DOHH2 (cell line): ENCODE data around the gene OR5K2.

ENCODE experiments used
- H3F3A ChIP-seq: fragments of 200-600 bp; sonication (generic), shearing (Covaris generic); 2 replicates; pipeline ENCODE4 v1.6.0; 2016; ENCODE audit warnings: antibody characterized with exemption, mild to moderate bottlenecking; ENCODE audit not compliant: control insufficient read depth, insufficient read depth
- H3K27ac ChIP-seq: fragments of 200-600 bp; sonication (generic); 2 replicates; pipeline ENCODE4 v1.5.1; 2014; ENCODE audit warnings: low read depth, mild to moderate bottlenecking, low read length, moderate library complexity
- H3K27me3 ChIP-seq: fragments of 200-600 bp; sonication (generic); 2 replicates; pipeline ENCODE4 v1.6.1; 2014; ENCODE audit warnings: mild to moderate bottlenecking, low read length, mixed read lengths; ENCODE audit not compliant: control insufficient read depth
- H3K36me3 ChIP-seq: fragments of 200-600 bp; sonication (generic); 2 replicates; pipeline ENCODE4 v1.6.1; 2014; ENCODE audit warnings: mild to moderate bottlenecking, low read length, moderate library complexity, mixed read lengths; ENCODE audit not compliant: control insufficient read depth
- H3K4me1 ChIP-seq: fragments of 200-600 bp; sonication (generic); 2 replicates; pipeline ENCODE4 v1.6.1; 2014; ENCODE audit warnings: mild to moderate bottlenecking, low read length, mixed read lengths; ENCODE audit not compliant: control insufficient read depth
- H3K4me2 ChIP-seq: fragments of 200-600 bp; sonication (generic); 2 replicates; pipeline ENCODE4 v1.6.0; 2014; ENCODE audit warnings: mild to moderate bottlenecking, low read length, moderate library complexity
- H3K4me3 ChIP-seq: fragments of 200-600 bp; sonication (generic); 2 replicates; pipeline ENCODE4 v1.5.1; 2014; ENCODE audit warnings: mild to moderate bottlenecking, low read length, mixed read lengths
- H3K79me2 ChIP-seq: fragments of 200-600 bp; sonication (generic); 2 replicates; pipeline ENCODE4 v1.6.1; 2014; ENCODE audit warnings: mild to moderate bottlenecking, low read length, mixed read lengths; ENCODE audit not compliant: control insufficient read depth
- H3K9me2 ChIP-seq: fragments of 200-600 bp; sonication (generic); replicated peaks from 2 replicates; pipeline ENCODE4 v1.6.1; 2014; ENCODE audit warnings: mild to moderate bottlenecking, low read length, mixed read lengths; ENCODE audit not compliant: control insufficient read depth
- H3K9me3 ChIP-seq: fragments of 200-600 bp; sonication (generic); 2 replicates; pipeline ENCODE4 v1.6.1; 2014; ENCODE audit warnings: antibody characterized with exemption, low read length, mixed read lengths; ENCODE audit not compliant: control insufficient read depth, insufficient read depth
- H4K20me1 ChIP-seq: fragments of 200-600 bp; sonication (generic); 2 replicates; pipeline ENCODE4 v1.6.0; 2014; ENCODE audit warnings: low read depth, mild to moderate bottlenecking, antibody characterized with exemption, low read length, moderate library complexity; ENCODE audit not compliant: control insufficient read depth, insufficient read depth
- EZH2phosphoT487 ChIP-seq: fragments of 200-600 bp; sonication (generic); IDR thresholded peaks from 2 replicates; pipeline ENCODE4 v1.6.1; 2017; ENCODE audit warnings: borderline replicate concordance, mild to moderate bottlenecking, antibody characterized with exemption, low read length, moderate library complexity, mixed read lengths
- TF ChIP-seq, protein P1 (sequence below): fragments of 200-600 bp; sonication (generic); IDR thresholded peaks from one replicate; pipeline ENCODE4 v1.5.1; 2014; ENCODE audit warnings: antibody characterized with exemption, mild to moderate bottlenecking, low read depth, low read length; ENCODE audit not compliant: poor library complexity, severe bottlenecking

Gene OR5K2

DNA sequence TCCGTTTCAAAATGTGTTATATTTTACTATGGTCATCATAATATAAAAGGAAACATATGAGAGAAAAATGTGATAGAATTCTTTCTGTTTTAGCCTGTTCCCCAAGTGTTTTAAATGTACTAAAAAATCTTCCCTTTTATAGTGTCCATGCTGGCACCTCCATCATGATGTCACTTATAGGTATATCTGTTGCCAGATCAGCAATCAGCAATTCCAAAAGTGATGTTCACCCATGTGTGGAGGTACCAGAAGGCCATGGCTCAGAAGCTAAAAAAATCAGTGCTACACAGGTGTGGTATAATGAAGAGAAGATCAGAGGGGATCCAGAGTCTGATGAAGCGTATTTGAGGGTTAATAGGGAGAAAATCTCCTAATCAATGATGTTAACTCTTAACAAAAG, 33.2 kb downstream of the OR5K2 start:
- no peaks in the 10 kb centered on the region for H3K27me3 ChIP-seq
- no peak for TF ChIP-seq EZH2phosphoT487
- TF ChIP-seq, protein P1, sequence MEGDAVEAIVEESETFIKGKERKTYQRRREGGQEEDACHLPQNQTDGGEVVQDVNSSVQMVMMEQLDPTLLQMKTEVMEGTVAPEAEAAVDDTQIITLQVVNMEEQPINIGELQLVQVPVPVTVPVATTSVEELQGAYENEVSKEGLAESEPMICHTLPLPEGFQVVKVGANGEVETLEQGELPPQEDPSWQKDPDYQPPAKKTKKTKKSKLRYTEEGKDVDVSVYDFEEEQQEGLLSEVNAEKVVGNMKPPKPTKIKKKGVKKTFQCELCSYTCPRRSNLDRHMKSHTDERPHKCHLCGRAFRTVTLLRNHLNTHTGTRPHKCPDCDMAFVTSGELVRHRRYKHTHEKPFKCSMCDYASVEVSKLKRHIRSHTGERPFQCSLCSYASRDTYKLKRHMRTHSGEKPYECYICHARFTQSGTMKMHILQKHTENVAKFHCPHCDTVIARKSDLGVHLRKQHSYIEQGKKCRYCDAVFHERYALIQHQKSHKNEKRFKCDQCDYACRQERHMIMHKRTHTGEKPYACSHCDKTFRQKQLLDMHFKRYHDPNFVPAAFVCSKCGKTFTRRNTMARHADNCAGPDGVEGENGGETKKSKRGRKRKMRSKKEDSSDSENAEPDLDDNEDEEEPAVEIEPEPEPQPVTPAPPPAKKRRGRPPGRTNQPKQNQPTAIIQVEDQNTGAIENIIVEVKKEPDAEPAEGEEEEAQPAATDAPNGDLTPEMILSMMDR: no peak
- peak overlapping the region; percentile 58 for H3K4me3 ChIP-seq
- H3F3A ChIP-seq: peaks cover 19% of the 10 kb centered on the region; the same call in 1 of the 2 replicates
- H3K9me3 ChIP-seq: no peaks in the 10 kb centered on the region
- H3K27ac ChIP-seq: peak overlapping the region; percentile 62
- H4K20me1 ChIP-seq: no peaks in the 10 kb centered on the region
- H3K79me2 ChIP-seq: no peaks in the 10 kb centered on the region
- no peaks in the 10 kb centered on the region for H3K36me3 ChIP-seq
- peak overlapping the region; percentile 66 for H3K4me2 ChIP-seq
- H3K9me2 ChIP-seq: no peaks in the 10 kb centered on the region
- H3K4me1 ChIP-seq: peaks cover 60% of the 10 kb centered on the region

DNA sequence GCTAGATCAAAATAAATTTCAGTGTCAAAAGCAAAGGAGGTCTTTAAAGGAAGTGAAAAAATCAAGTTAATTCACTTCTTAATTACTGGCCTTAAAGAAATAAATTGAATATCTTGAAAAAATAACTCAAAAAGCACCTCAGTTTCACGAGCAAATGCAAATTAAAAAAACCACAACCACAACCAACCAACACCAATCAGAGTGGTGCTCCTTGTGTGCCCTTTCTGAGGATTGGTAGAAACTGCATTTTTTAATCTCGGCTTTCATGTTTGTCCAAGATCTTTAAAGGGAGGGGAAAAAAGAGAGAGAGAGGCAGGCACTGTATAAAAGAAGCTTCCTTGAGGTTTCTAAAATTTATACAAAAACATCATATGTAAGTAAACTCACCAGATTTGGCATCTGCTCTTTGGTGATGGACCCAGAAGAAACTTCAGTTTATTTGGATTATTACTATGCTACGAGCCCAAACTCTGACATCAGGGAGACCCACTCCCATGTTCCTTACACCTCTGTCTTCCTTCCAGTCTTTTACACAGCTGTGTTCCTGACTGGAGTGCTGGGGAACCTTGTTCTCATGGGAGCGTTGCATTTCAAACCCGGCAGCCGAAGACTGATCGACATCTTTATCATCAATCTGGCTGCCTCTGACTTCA, 34.3 kb downstream of the OR5K2 start, which contains the start of gene GPR15:
Gene GPR15, plus strand, starts transcription at position 357 of the 653 bp plus-strand sequence. Its CDS starts 56 bp downstream, at position 413.
- H3K4me2 ChIP-seq: peak within 1 kb of the TSS; percentile 66
- H3F3A ChIP-seq: peaks cover 23% of the 10 kb centered on the region
- no peaks in the 10 kb centered on the region for H3K36me3 ChIP-seq
- H3K4me1 ChIP-seq: peaks cover 67% of the 10 kb centered on the region
- TF ChIP-seq, protein P1: no peak
- no peak for TF ChIP-seq EZH2phosphoT487
- H3K4me3 ChIP-seq: peak within 1 kb of the TSS; percentile 58
- no peaks in the 10 kb centered on the region for H3K27me3 ChIP-seq
- H3K9me2 ChIP-seq: no peaks in the 10 kb centered on the region
- H3K9me3 ChIP-seq: no peaks in the 10 kb centered on the region
- H3K79me2 ChIP-seq: no peaks in the 10 kb centered on the region
- H4K20me1 ChIP-seq: no peaks in the 10 kb centered on the region
- peak within 1 kb of the TSS; percentile 62 for H3K27ac ChIP-seq

DNA sequence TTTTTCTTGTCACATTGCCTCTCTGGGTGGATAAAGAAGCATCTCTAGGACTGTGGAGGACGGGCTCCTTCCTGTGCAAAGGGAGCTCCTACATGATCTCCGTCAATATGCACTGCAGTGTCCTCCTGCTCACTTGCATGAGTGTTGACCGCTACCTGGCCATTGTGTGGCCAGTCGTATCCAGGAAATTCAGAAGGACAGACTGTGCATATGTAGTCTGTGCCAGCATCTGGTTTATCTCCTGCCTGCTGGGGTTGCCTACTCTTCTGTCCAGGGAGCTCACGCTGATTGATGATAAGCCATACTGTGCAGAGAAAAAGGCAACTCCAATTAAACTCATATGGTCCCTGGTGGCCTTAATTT, 34.8 kb downstream of the OR5K2 start:
- Histone ChIP-seq H3K9me3 (no peaks in the 10 kb centered on the region), H3K9me2 (no peaks in the 10 kb centered on the region), H3K36me3 (no peaks in the 10 kb centered on the region), H3K4me2 (peak overlapping the region; percentile 66), H3F3A (peaks cover 23% of the 10 kb centered on the region), H3K4me1 (peaks cover 72% of the 10 kb centered on the region), H4K20me1 (no peaks in the 10 kb centered on the region), H3K27me3 (no peaks in the 10 kb centered on the region), H3K4me3 (peak overlapping the region; percentile 58), H3K79me2 (no peaks in the 10 kb centered on the region), H3K27ac (peak overlapping the region; percentile 62)
- TF ChIP-seq, protein P1: no peak
- TF ChIP-seq EZH2phosphoT487: no peak
